ENCODE measurements around the gene CMTM7. TPM values are rescaled to one million over a fixed set of nuclear protein-coding genes. Genes with fewer than 3 reads are reported as not detected.

CMTM7 gene
- total and polyA plus RNA-seq, 4 donors = 4.4 to 20.6 (median 11.6) TPM

- 85% methylated on average over 6 of the region's 7 CpGs for WGBS (ENCODE audit: insufficient coverage)
- Histone ChIP-seq H3K4me1 (ENCODE audit: control insufficient read depth, insufficient read depth, low read length) (peaks cover 8% of the 10 kb centered on the region), H3K4me3 (ENCODE audit: low read depth, low read length) (no peak overlapping the region), H3K9me3 (ENCODE audit: control insufficient read depth, insufficient read depth, low read length) (no peaks in the 10 kb centered on the region), H3K27me3 (ENCODE audit: control insufficient read depth, insufficient read depth, low read length) (peaks cover 67% of the 10 kb centered on the region), H3K27ac (ENCODE audit: low read depth, low read length) (no peak overlapping the region), H3K36me3 (ENCODE audit: control insufficient read depth, insufficient read depth, low read length) (no peaks in the 10 kb centered on the region)
- no peak for DNase-seq (ENCODE audit: low read depth in 4 of 6, low spot score in 6 of 6)
Measured at GRCh38 chr3:32406486-32407408, 15.1 kb downstream of the CMTM7 start.

GRCh38 chr3:32410367-32411246, 19.0 kb downstream of the CMTM7 start:
- H3K9me3 ChIP-seq (ENCODE audit: control insufficient read depth, insufficient read depth, low read length) = no peaks in the 10 kb centered on the region
- H3K27me3 ChIP-seq (ENCODE audit: control insufficient read depth, insufficient read depth, low read length) = peaks cover 58% of the 10 kb centered on the region
- no peak overlapping the region for H3K27ac ChIP-seq (ENCODE audit: low read depth, low read length)
- 30% methylated on average over 3 of the region's 10 CpGs for WGBS (ENCODE audit: insufficient coverage)
- H3K4me3 ChIP-seq (ENCODE audit: low read depth, low read length) = no peak overlapping the region
- H3K4me1 ChIP-seq (ENCODE audit: control insufficient read depth, insufficient read depth, low read length) = no peaks in the 10 kb centered on the region
- no peaks in the 10 kb centered on the region for H3K36me3 ChIP-seq (ENCODE audit: control insufficient read depth, insufficient read depth, low read length)
- peak in 2 of 6 donors; percentile 42 to 62 for DNase-seq (ENCODE audit: low read depth in 4 of 6, low spot score in 6 of 6)

- DNase-seq (ENCODE audit: low read depth in 4 of 6, low spot score in 6 of 6) = no peak
- WGBS (ENCODE audit: insufficient coverage) = 91% methylated on average over 4 of the region's 5 CpGs
- Histone ChIP-seq H3K27ac (ENCODE audit: low read depth, low read length) (no peak overlapping the region), H3K4me3 (ENCODE audit: low read depth, low read length) (no peak overlapping the region), H3K4me1 (ENCODE audit: control insufficient read depth, insufficient read depth, low read length) (no peaks in the 10 kb centered on the region), H3K36me3 (ENCODE audit: control insufficient read depth, insufficient read depth, low read length) (no peaks in the 10 kb centered on the region), H3K27me3 (ENCODE audit: control insufficient read depth, insufficient read depth, low read length) (peaks cover 57% of the 10 kb centered on the region), H3K9me3 (ENCODE audit: control insufficient read depth, insufficient read depth, low read length) (no peaks in the 10 kb centered on the region)
Measured at GRCh38 chr3:32411442-32411841, 19.8 kb downstream of the CMTM7 start.

- Histone ChIP-seq H3K4me1 (ENCODE audit: control insufficient read depth, insufficient read depth, low read length) (no peaks in the 10 kb centered on the region), H3K27ac (ENCODE audit: low read depth, low read length) (no peak overlapping the region), H3K36me3 (ENCODE audit: control insufficient read depth, insufficient read depth, low read length) (no peaks in the 10 kb centered on the region), H3K27me3 (ENCODE audit: control insufficient read depth, insufficient read depth, low read length) (peaks cover 55% of the 10 kb centered on the region), H3K4me3 (ENCODE audit: low read depth, low read length) (no peak overlapping the region), H3K9me3 (ENCODE audit: control insufficient read depth, insufficient read depth, low read length) (no peaks in the 10 kb centered on the region)
- DNase-seq (ENCODE audit: low read depth in 4 of 6, low spot score in 6 of 6) = peak in 1 of 6 donors; percentile 69
- no CpG with 5 or more reads among the region's 3 CpGs for WGBS (ENCODE audit: insufficient coverage)
Measured at GRCh38 chr3:32412887-32413286, 21.2 kb downstream of the CMTM7 start.

GRCh38 chr3:32413845-32414521, 22.3 kb downstream of the CMTM7 start:
- no peaks in the 10 kb centered on the region for H3K36me3 ChIP-seq (ENCODE audit: control insufficient read depth, insufficient read depth, low read length)
- H3K9me3 ChIP-seq (ENCODE audit: control insufficient read depth, insufficient read depth, low read length) = no peaks in the 10 kb centered on the region
- WGBS (ENCODE audit: insufficient coverage) = 72% methylated on average over 5 of the region's 10 CpGs
- H3K27ac ChIP-seq (ENCODE audit: low read depth, low read length) = no peak overlapping the region
- H3K4me1 ChIP-seq (ENCODE audit: control insufficient read depth, insufficient read depth, low read length) = no peaks in the 10 kb centered on the region
- no peak for DNase-seq (ENCODE audit: low read depth in 4 of 6, low spot score in 6 of 6)
- peaks cover 50% of the 10 kb centered on the region for H3K27me3 ChIP-seq (ENCODE audit: control insufficient read depth, insufficient read depth, low read length)
- no peak overlapping the region for H3K4me3 ChIP-seq (ENCODE audit: low read depth, low read length)

- H3K27me3 ChIP-seq (ENCODE audit: control insufficient read depth, insufficient read depth, low read length) = peaks cover 50% of the 10 kb centered on the region
- H3K9me3 ChIP-seq (ENCODE audit: control insufficient read depth, insufficient read depth, low read length) = peaks cover 3% of the 10 kb centered on the region
- 97% methylated on average over 3 of the region's 6 CpGs for WGBS (ENCODE audit: insufficient coverage)
- no peak overlapping the region for H3K27ac ChIP-seq (ENCODE audit: low read depth, low read length)
- H3K36me3 ChIP-seq (ENCODE audit: control insufficient read depth, insufficient read depth, low read length) = no peaks in the 10 kb centered on the region
- no peak for DNase-seq (ENCODE audit: low read depth in 4 of 6, low spot score in 6 of 6)
- H3K4me1 ChIP-seq (ENCODE audit: control insufficient read depth, insufficient read depth, low read length) = no peaks in the 10 kb centered on the region
- no peak overlapping the region for H3K4me3 ChIP-seq (ENCODE audit: low read depth, low read length)
Measured at GRCh38 chr3:32414522-32415202, 23.0 kb downstream of the CMTM7 start.

GRCh38 chr3:32419742-32420125, 28.1 kb downstream of the CMTM7 start:
- WGBS (ENCODE audit: insufficient coverage) = 75% methylated on average over 2 of the region's 2 CpGs
- Histone ChIP-seq H3K9me3 (ENCODE audit: control insufficient read depth, insufficient read depth, low read length) (peaks cover 3% of the 10 kb centered on the region), H3K4me3 (ENCODE audit: low read depth, low read length) (no peak overlapping the region), H3K27ac (ENCODE audit: low read depth, low read length) (peak overlapping the region; percentile 33), H3K27me3 (ENCODE audit: control insufficient read depth, insufficient read depth, low read length) (peaks cover 40% of the 10 kb centered on the region), H3K36me3 (ENCODE audit: control insufficient read depth, insufficient read depth, low read length) (no peaks in the 10 kb centered on the region), H3K4me1 (ENCODE audit: control insufficient read depth, insufficient read depth, low read length) (peaks cover 19% of the 10 kb centered on the region)
- DNase-seq (ENCODE audit: low read depth in 4 of 6, low spot score in 6 of 6) = no peak

- DNase-seq (ENCODE audit: low read depth in 4 of 6, low spot score in 6 of 6) = peak in 1 of 6 donors; percentile 50
- peaks cover 36% of the 10 kb centered on the region for H3K27me3 ChIP-seq (ENCODE audit: control insufficient read depth, insufficient read depth, low read length)
Measured at GRCh38 chr3:32420126-32421038, 28.7 kb downstream of the CMTM7 start.

More at GRCh38 chr3:32420126-32421038, 28.7 kb downstream of the CMTM7 start:
- peaks cover 19% of the 10 kb centered on the region for H3K4me1 ChIP-seq (ENCODE audit: control insufficient read depth, insufficient read depth, low read length)
- peak overlapping the region; percentile 33 for H3K27ac ChIP-seq (ENCODE audit: low read depth, low read length)
- H3K36me3 ChIP-seq (ENCODE audit: control insufficient read depth, insufficient read depth, low read length) = no peaks in the 10 kb centered on the region
- peaks cover 3% of the 10 kb centered on the region for H3K9me3 ChIP-seq (ENCODE audit: control insufficient read depth, insufficient read depth, low read length)
- WGBS (ENCODE audit: insufficient coverage) = 36% methylated on average over 14 of the region's 14 CpGs
- H3K4me3 ChIP-seq (ENCODE audit: low read depth, low read length) = no peak overlapping the region
